ENCODE measurements around the gene APH1B. TPM values are rescaled to one million over a fixed set of nuclear protein-coding genes. Genes with fewer than 3 reads are reported as not detected.

Gene APH1B
- total and polyA plus RNA-seq, 2 of the 4 experiments (the other 2 are of a cell fraction) = 7.0 to 7.7 TPM

- no CpG with 5 or more reads among the region's 4 CpGs for WGBS, 2 experiments (ENCODE audit: extremely low coverage in 2 of 2, insufficient read length in 1 of 2)
- Histone ChIP-seq H3K27ac (ENCODE audit: insufficient read depth, low read length) (no peak overlapping the region), H3K14ac (replicated peaks; ENCODE audit: low read depth, low read length) (no peak overlapping the region), H3K9ac (ENCODE audit: low read depth, low read length) (no peak overlapping the region), H2AK9ac (replicated peaks; ENCODE audit: low read depth, low read length, poor library complexity) (no peak overlapping the region), H2BK120ac (ENCODE audit: low read depth, low read length) (no peak overlapping the region), H3K56ac (ENCODE audit: extremely low read depth, insufficient read depth, low read length) (no peak overlapping the region), H4K20me1 (ENCODE audit: insufficient read depth, low read length) (no peaks in the 10 kb centered on the region), H3K36me3 (ENCODE audit: control insufficient read depth, insufficient read depth, low read length) (peaks cover 15% of the 10 kb centered on the region), H3K9me1 (ENCODE audit: insufficient read depth, low read length) (0 out of 2 replicates have a peak, but pooled peaks cover 4% of the 10 kb centered on the region), H3K79me1 (ENCODE audit: low read depth in 1 of 2, low read length in 2 of 2) (0 out of 4 replicates have a peak, but pooled peaks cover 0 to under 1% of the 10 kb centered on the region in 2 experiments), H3K4ac (ENCODE audit: low read depth, low read length) (no peak overlapping the region), H3K23ac (ENCODE audit: low read depth, low read length) (no peak overlapping the region), H4K5ac (ENCODE audit: low read depth, low read length) (no peak overlapping the region), H3K4me1 (ENCODE audit: control insufficient read depth, insufficient read depth, low read length) (peaks cover 2% of the 10 kb centered on the region; the same call in 1 of the 2 replicates), H3K9me3 (ENCODE audit: control insufficient read depth, insufficient read depth, low read length) (no peaks in the 10 kb centered on the region), H3K4me3 (ENCODE audit: insufficient read depth, low read depth, low read length) (no peak overlapping the region), H2BK15ac (ENCODE audit: low read depth, low read length) (no peak overlapping the region), H4K91ac (ENCODE audit: insufficient read depth, low read depth, low read length) (no peak overlapping the region), H3K18ac (ENCODE audit: low read depth, low read length) (no peak overlapping the region), H2BK5ac (ENCODE audit: low read depth, low read length, poor library complexity, severe bottlenecking) (no peak overlapping the region), H2AK5ac (ENCODE audit: low read depth, low read length) (no peak overlapping the region), H3K27me3 (ENCODE audit: control insufficient read depth, insufficient read depth, low read length) (no peaks in the 10 kb centered on the region), H3K4me2 (ENCODE audit: low read depth, low read length) (no peak overlapping the region), H2AFZ (replicated peaks; ENCODE audit: low read length, poor library complexity) (no peak overlapping the region), H2BK20ac (ENCODE audit: low read depth, low read length) (no peak overlapping the region), H4K8ac (ENCODE audit: low read depth in 2 of 2, low read length in 2 of 2) (no peak overlapping the region)
- ChIA-PET CTCF (no interaction called here), POLR2A (ENCODE audit: unreplicated experiment) (no interaction called here)
- in situ Hi-C loops (cut with MboI; ENCODE audit: low sequenced_read_pairs) (no loop called here), intact Hi-C loops (cut with micrococcal nuclease) (no loop called here), dilution Hi-C loops (cut with HindIII; ENCODE audit: low sequenced_read_pairs, unreplicated experiment) (no loop called here)
- TF ChIP-seq USF2 (IDR thresholded peaks at IDR 0.05; ENCODE audit: low read depth, low read length) (no peak), BHLHE40 (IDR thresholded peaks at IDR 0.05; ENCODE audit: low read depth, low read length) (no peak), RFX5 (IDR thresholded peaks at IDR 0.05; ENCODE audit: low read depth, low read length) (no peak), NFE2L2 (IDR thresholded peaks at IDR 0.05; ENCODE audit: low read depth, low read length) (no peak)
- no TSS peak for BruUV-seq (replicated peaks)
- ATAC-seq (ENCODE audit: low read depth) (no peak), DNase-seq (no peak)
These were observed 31.1 kb downstream of the APH1B start for GRCh38 chr15:63308491-63308890.

All from IMR-90 (cell line).